Gastrocnemius medialis (tissue), 4 donors: Measurements from ENCODE around the gene TDRD6.

Experiments used
- POLR2A ChIP-seq, 2 donors: fragments of 450-650 bp; IDR thresholded peaks; one replicate each; pipeline ENCODE4 v1.6.1; 2017; ENCODE audit warnings: antibody characterized with exemption in 2 of 2, mild to moderate bottlenecking in 2 of 2, moderate library complexity in 2 of 2
- TF ChIP-seq, protein P1 (sequence below), 5 experiments: fragments of 450-650 bp in 3 of 5; fragments of 200-600 bp in 2 of 5; sonication (generic) in 2 of 5; IDR thresholded peaks in 4 of 5; conservative IDR thresholded peaks in 1 of 5; 1 replicate in 4 of 5; 2 replicates in 1 of 5; pipeline ENCODE4 v1.5.1; 2016 to 2019; ENCODE audit warnings: antibody characterized with exemption in 5 of 5, mild to moderate bottlenecking in 3 of 5, moderate library complexity in 3 of 5

- TF ChIP-seq, protein P1, sequence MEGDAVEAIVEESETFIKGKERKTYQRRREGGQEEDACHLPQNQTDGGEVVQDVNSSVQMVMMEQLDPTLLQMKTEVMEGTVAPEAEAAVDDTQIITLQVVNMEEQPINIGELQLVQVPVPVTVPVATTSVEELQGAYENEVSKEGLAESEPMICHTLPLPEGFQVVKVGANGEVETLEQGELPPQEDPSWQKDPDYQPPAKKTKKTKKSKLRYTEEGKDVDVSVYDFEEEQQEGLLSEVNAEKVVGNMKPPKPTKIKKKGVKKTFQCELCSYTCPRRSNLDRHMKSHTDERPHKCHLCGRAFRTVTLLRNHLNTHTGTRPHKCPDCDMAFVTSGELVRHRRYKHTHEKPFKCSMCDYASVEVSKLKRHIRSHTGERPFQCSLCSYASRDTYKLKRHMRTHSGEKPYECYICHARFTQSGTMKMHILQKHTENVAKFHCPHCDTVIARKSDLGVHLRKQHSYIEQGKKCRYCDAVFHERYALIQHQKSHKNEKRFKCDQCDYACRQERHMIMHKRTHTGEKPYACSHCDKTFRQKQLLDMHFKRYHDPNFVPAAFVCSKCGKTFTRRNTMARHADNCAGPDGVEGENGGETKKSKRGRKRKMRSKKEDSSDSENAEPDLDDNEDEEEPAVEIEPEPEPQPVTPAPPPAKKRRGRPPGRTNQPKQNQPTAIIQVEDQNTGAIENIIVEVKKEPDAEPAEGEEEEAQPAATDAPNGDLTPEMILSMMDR (IDR thresholded peaks at IDR 0.05 in 4 of 5, conservative IDR thresholded peaks at IDR 0.05 in 1 of 5), result no peak
- TF ChIP-seq POLR2A (IDR thresholded peaks at IDR 0.05), result no peak
Observed at GRCh38 chr6:46733341-46733801, 45.7 kb downstream of the TDRD6 start.
